NCI-H446 treated with DMSO at 0.1 percent for 48 hours (cell line): ENCODE data around the gene PTPRN2.
"Not testable (repeated sequence)": the region's sequence is repeated elsewhere in the genome, so short reads cannot be mapped to it uniquely, and the experiment has no call there.

Experiments used
- DNase-seq: peaks from one replicate; lab custom pipeline; 2025; lab: John Stamatoyannopoulos, UW

The PTPRN2 gene

GRCh38 chr7:157605638-157606037 lies 982.0 kb downstream of the PTPRN2 start:
- DNase-seq: no peak

- no peak for DNase-seq
Measured at GRCh38 chr7:157604661-157605381, 982.8 kb downstream of the PTPRN2 start.

GRCh38 chr7:157603716-157604115 lies 983.9 kb downstream of the PTPRN2 start:
- no peak for DNase-seq

- DNase-seq: no peak
Measured at GRCh38 chr7:157603005-157603404, 984.6 kb downstream of the PTPRN2 start.

- DNase-seq: no peak
Measured at GRCh38 chr7:157602581-157602980, 985.0 kb downstream of the PTPRN2 start.

- no peak for DNase-seq
Measured at GRCh38 chr7:157602156-157602555, 985.5 kb downstream of the PTPRN2 start.

GRCh38 chr7:157601530-157601929 lies 986.1 kb downstream of the PTPRN2 start:
- no peak for DNase-seq

GRCh38 chr7:157599491-157599890 lies 988.1 kb downstream of the PTPRN2 start:
- DNase-seq: no peak

- DNase-seq: no peak
Measured at GRCh38 chr7:157597562-157597961, 990.1 kb downstream of the PTPRN2 start.

GRCh38 chr7:157596881-157597280 lies 990.7 kb downstream of the PTPRN2 start:
- DNase-seq: no peak

- no peak for DNase-seq
Measured at GRCh38 chr7:157596471-157596870, 991.2 kb downstream of the PTPRN2 start.

GRCh38 chr7:157596026-157596425 lies 991.6 kb downstream of the PTPRN2 start:
- no peak for DNase-seq

- DNase-seq: no peak
Measured at GRCh38 chr7:157595086-157595855, 992.4 kb downstream of the PTPRN2 start.

GRCh38 chr7:157594306-157594705 lies 993.3 kb downstream of the PTPRN2 start:
- DNase-seq: no peak

- DNase-seq: no peak
Measured at GRCh38 chr7:157593541-157593940, 994.1 kb downstream of the PTPRN2 start.

- not testable (repeated sequence) for DNase-seq
Measured at GRCh38 chr7:157592636-157593320, 994.8 kb downstream of the PTPRN2 start.

- DNase-seq: no peak
Measured at GRCh38 chr7:157590526-157590925, 997.1 kb downstream of the PTPRN2 start.

GRCh38 chr7:157589680-157590079 lies 997.9 kb downstream of the PTPRN2 start:
- DNase-seq: no peak

GRCh38 chr7:157587805-157588560 lies 999.6 kb downstream of the PTPRN2 start:
- DNase-seq: no peak

- no peak for DNase-seq
Measured at GRCh38 chr7:157587051-157587804, 1000.4 kb downstream of the PTPRN2 start.

GRCh38 chr7:157586426-157586955 lies 1001.1 kb downstream of the PTPRN2 start:
- no peak for DNase-seq
